Activated CD8-positive, alpha-beta T cell treated with anti-CD3 and anti-CD28 coated beads for 36 hours (primary cell): ENCODE data around the gene PIK3CB. TPM values are rescaled to one million over a fixed set of nuclear protein-coding genes. Genes with fewer than 3 reads are reported as not detected.

Source experiments
- ATAC-seq: fragments of 200-7000 bp; cut with Tn5 transposase; one replicate; pipeline ENCODE4 v1.10.0; 2021; ENCODE audit warnings: mild to moderate bottlenecking, moderate library complexity
- CTCF ChIA-PET: fragments of 350-600 bp; sonication (Branson Sonifier 250); formaldehyde crosslinking; loops from one replicate; lab custom pipeline; 2021; ENCODE audit warnings: antibody characterized with exemption; lab: Charles Lee
- POLR2A ChIA-PET: fragments of 350-600 bp; sonication (Branson Sonifier 250); formaldehyde crosslinking; loops from one replicate; lab custom pipeline; 2021; ENCODE audit warnings: antibody characterized with exemption; lab: Charles Lee
- DNase-seq: peaks from one replicate; pipeline ENCODE4 v3.0.0-alpha.2; 2020
- H3K27ac Mint-ChIP-seq: one replicate; pipeline ENCODE4 v1.8.0; 2021; ENCODE audit warnings: mild to moderate bottlenecking, mixed read lengths
- H3K27me3 Mint-ChIP-seq: one replicate; pipeline ENCODE4 v1.8.0; 2021; ENCODE audit warnings: mixed read lengths
- H3K36me3 Mint-ChIP-seq: one replicate; pipeline ENCODE4 v1.8.0; 2021; ENCODE audit warnings: low read depth, mixed read lengths
- H3K4me1 Mint-ChIP-seq: one replicate; pipeline ENCODE4 v1.8.0; 2021; ENCODE audit warnings: low read depth, mixed read lengths
- H3K4me3 Mint-ChIP-seq: one replicate; pipeline ENCODE4 v1.8.0; 2021; ENCODE audit warnings: mild to moderate bottlenecking, moderate library complexity, mixed read lengths
- H3K9me3 Mint-ChIP-seq: one replicate; pipeline ENCODE4 v1.8.0; 2021; ENCODE audit warnings: mixed read lengths
- CTCF ChIP-seq: fragments of 200-600 bp; IDR thresholded peaks from one replicate; pipeline ENCODE4 v1.8.0; 2022; ENCODE audit warnings: antibody characterized with exemption, mild to moderate bottlenecking
- intact Hi-C: fragments of 100-400 bp; cut with micrococcal nuclease; formaldehyde crosslinking; loops from one replicate; pipeline ENCODE4 v1.10.0; 2022
- total RNA-seq, 2 experiments: library from RNA; stranded (reverse); gene quantifications; one replicate each; pipeline ENCODE4 v1.2.3, GENCODE V29; 2021

The PIK3CB gene
- total RNA-seq, 2 experiments from 2014 or later: 12.4 to 13.4 TPM

- CTCF ChIA-PET: no interaction called here
- H3K9me3 Mint-ChIP-seq: peaks cover 40% of the 10 kb centered on the region
- DNase-seq: no peak
- no peak overlapping the region for H3K27ac Mint-ChIP-seq
- H3K27me3 Mint-ChIP-seq: no peaks in the 10 kb centered on the region
- H3K4me1 Mint-ChIP-seq: no peaks in the 10 kb centered on the region
- no peak overlapping the region for H3K4me3 Mint-ChIP-seq
- no peak for TF ChIP-seq CTCF
- intact Hi-C loops: no loop called here
- peaks cover 41% of the 10 kb centered on the region for H3K36me3 Mint-ChIP-seq
- no peak for ATAC-seq
- POLR2A ChIA-PET: no interaction called here
These were observed 185.6 kb downstream of the PIK3CB start for GRCh38 chr3:138649134-138649533.

GRCh38 chr3:138646513-138646912 is 188.2 kb downstream of the PIK3CB start:
- ATAC-seq (no peak), DNase-seq (no peak)
- Mint-ChIP-seq H3K9me3 (peaks cover 55% of the 10 kb centered on the region), H3K36me3 (peaks cover 27% of the 10 kb centered on the region), H3K4me3 (no peak overlapping the region), H3K4me1 (no peaks in the 10 kb centered on the region), H3K27me3 (no peaks in the 10 kb centered on the region), H3K27ac (no peak overlapping the region)
- POLR2A ChIA-PET: no interaction called here
- intact Hi-C loops: no loop called here
- TF ChIP-seq CTCF: no peak
- CTCF ChIA-PET: no interaction called here

DNA sequence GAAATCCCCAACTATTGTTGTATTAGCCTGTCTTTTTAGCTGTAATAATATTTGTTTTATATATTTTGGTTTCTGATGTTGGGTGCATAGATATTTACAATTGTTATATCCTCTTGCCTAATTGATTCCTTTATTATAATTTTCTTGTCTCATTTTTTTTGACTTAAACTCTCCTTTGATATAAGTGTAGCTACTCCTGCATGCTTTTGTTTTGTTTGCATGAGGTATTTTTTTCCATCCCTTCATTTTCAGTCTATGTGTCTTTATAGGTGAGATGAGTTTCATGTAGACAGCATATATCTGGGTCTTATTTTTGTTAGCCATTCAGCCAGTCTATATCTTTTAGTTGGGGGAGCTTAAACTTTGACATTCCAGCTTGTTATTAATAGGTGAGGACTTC is 188.7 kb downstream of the PIK3CB start:
- Mint-ChIP-seq H3K27ac (no peak overlapping the region), H3K4me3 (no peak overlapping the region), H3K27me3 (no peaks in the 10 kb centered on the region), H3K4me1 (no peaks in the 10 kb centered on the region), H3K36me3 (peaks cover 23% of the 10 kb centered on the region), H3K9me3 (peaks cover 55% of the 10 kb centered on the region)
- ChIA-PET CTCF (no interaction called here), POLR2A (no interaction called here)
- no peak for ATAC-seq
- intact Hi-C loops: no loop called here
- no peak for DNase-seq
- no peak for TF ChIP-seq CTCF

GRCh38 chr3:138642927-138643253 is 191.8 kb downstream of the PIK3CB start:
- CTCF ChIA-PET: interaction anchor here (0.7 kb wide), 1 partner anchor 24 kb away, joined by 3 read pairs; no protein-coding TSS in a partner anchor
- H3K9me3 Mint-ChIP-seq: peaks cover 50% of the 10 kb centered on the region
- POLR2A ChIA-PET: no interaction called here

More at GRCh38 chr3:138642927-138643253, 191.8 kb downstream of the PIK3CB start:
- DNase-seq: no peak
- ATAC-seq: no peak
- intact Hi-C loops: no loop called here
- Mint-ChIP-seq H3K4me3 (no peak overlapping the region), H3K36me3 (peaks cover 6% of the 10 kb centered on the region), H3K27ac (no peak overlapping the region), H3K27me3 (no peaks in the 10 kb centered on the region), H3K4me1 (no peaks in the 10 kb centered on the region)
- no peak for TF ChIP-seq CTCF
